Esophagus squamous epithelium (tissue), 4 donors: Measurements from ENCODE around the gene SPDEF.

Source experiments
- POLR2A ChIP-seq, 4 donors: fragments of 450-650 bp; IDR thresholded peaks; one replicate each; pipeline ENCODE4 v1.6.1; 2017; ENCODE audit warnings: antibody characterized with exemption in 4 of 4, mild to moderate bottlenecking in 4 of 4, moderate library complexity in 3 of 4
- TF ChIP-seq, protein P1 (sequence below), 6 experiments: fragments of 450-650 bp in 4 of 6; fragments of 200-600 bp in 2 of 6; sonication (generic) in 2 of 6; IDR thresholded peaks; one replicate each; pipeline ENCODE4 v1.5.1; 2016 to 2019; ENCODE audit warnings: antibody characterized with exemption in 6 of 6, mild to moderate bottlenecking in 4 of 6, moderate library complexity in 4 of 6

DNA sequence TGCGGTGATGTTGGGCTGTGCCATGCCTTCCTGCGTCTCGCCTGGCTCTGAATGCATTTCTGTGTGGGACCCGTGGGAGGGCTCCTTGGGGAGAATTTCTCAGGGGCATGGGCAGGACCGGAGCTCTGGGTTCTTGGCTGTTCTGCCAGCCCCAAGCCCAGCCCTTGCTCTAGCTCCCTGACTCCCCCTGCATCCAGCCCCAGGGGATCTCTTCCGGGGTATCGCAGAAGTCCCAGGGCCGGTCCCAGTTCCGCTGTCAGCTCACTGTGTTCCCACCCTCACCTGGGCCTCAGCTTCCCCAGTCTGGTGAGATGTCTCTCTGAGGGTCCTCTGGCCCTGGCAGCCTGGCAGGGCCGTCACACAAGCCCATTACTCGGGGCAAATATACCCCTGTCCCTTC lies 20.5 kb downstream of the SPDEF start:
- TF ChIP-seq, protein P1, sequence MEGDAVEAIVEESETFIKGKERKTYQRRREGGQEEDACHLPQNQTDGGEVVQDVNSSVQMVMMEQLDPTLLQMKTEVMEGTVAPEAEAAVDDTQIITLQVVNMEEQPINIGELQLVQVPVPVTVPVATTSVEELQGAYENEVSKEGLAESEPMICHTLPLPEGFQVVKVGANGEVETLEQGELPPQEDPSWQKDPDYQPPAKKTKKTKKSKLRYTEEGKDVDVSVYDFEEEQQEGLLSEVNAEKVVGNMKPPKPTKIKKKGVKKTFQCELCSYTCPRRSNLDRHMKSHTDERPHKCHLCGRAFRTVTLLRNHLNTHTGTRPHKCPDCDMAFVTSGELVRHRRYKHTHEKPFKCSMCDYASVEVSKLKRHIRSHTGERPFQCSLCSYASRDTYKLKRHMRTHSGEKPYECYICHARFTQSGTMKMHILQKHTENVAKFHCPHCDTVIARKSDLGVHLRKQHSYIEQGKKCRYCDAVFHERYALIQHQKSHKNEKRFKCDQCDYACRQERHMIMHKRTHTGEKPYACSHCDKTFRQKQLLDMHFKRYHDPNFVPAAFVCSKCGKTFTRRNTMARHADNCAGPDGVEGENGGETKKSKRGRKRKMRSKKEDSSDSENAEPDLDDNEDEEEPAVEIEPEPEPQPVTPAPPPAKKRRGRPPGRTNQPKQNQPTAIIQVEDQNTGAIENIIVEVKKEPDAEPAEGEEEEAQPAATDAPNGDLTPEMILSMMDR (IDR thresholded peaks at IDR 0.05) = no peak
- no peak for TF ChIP-seq POLR2A (IDR thresholded peaks at IDR 0.05)
